PC-9 (cell line): Measurements from ENCODE around the gene CCDC54. TPM values are rescaled to one million over a fixed set of nuclear protein-coding genes. Genes with fewer than 3 reads are reported as not detected.

Source experiments
- BruUV-seq: library from RNA; stranded (reverse); fragments of 400-500 nt; replicated peaks from 2 replicates; lab custom pipeline; 2021; lab: Mats Ljungman, UMichigan
- CTCF ChIA-PET: fragments of 300-600 bp; sonication (Branson Sonifier 250); formaldehyde crosslinking; loops from one replicate; lab custom pipeline; 2022; ENCODE audit warnings: antibody characterized with exemption; lab: Charles Lee
- POLR2A ChIA-PET: fragments of 300-600 bp; sonication (Branson Sonifier 250); formaldehyde crosslinking; loops from one replicate; lab custom pipeline; 2022; ENCODE audit warnings: antibody characterized with exemption; ENCODE audit not compliant: unreplicated experiment; lab: Charles Lee
- DNase-seq, 2 experiments: peaks; one replicate each; pipeline versions ENCODE4 v3.0.0 to v3.0.0-alpha.2; 2015 to 2022; ENCODE audit warnings: mixed read lengths in 1 of 2
- H2AFZ ChIP-seq: fragments of 200-600 bp; sonication (generic); 2 replicates; pipeline ENCODE4 v1.8.1; 2017; ENCODE audit warnings: antibody characterized with exemption
- H3F3A ChIP-seq: fragments of 200-600 bp; sonication (generic); 2 replicates; pipeline ENCODE4 v1.8.1; 2017; ENCODE audit warnings: antibody characterized with exemption, mild to moderate bottlenecking, low read depth; ENCODE audit not compliant: insufficient read depth
- H3K27ac ChIP-seq: fragments of 200-600 bp; sonication (generic); 2 replicates; pipeline ENCODE4 v1.6.1; 2016; ENCODE audit warnings: mixed run types
- H3K27me3 ChIP-seq: fragments of 200-600 bp; sonication (generic); 2 replicates; pipeline ENCODE4 v1.6.1; 2016; ENCODE audit warnings: low read depth, mixed run types; ENCODE audit not compliant: insufficient read depth
- H3K36me3 ChIP-seq: fragments of 200-600 bp; sonication (generic); 2 replicates; pipeline ENCODE4 v1.6.1; 2016; ENCODE audit warnings: low read depth, mixed run types
- H3K4me1 ChIP-seq: fragments of 200-600 bp; sonication (generic); replicated peaks from 2 replicates; pipeline ENCODE4 v1.6.1; 2016; ENCODE audit warnings: mixed run types; ENCODE audit not compliant: insufficient read depth
- H3K4me2 ChIP-seq: fragments of 200-600 bp; sonication (generic); 2 replicates; pipeline ENCODE4 v1.6.1; 2017; ENCODE audit warnings: mixed run types
- H3K4me3 ChIP-seq: fragments of 200-600 bp; sonication (generic); 2 replicates; pipeline ENCODE4 v1.6.1; 2016; ENCODE audit warnings: mixed run types
- H3K79me2 ChIP-seq: fragments of 200-600 bp; sonication (generic); 2 replicates; pipeline ENCODE4 v1.6.1; 2017; ENCODE audit warnings: low read depth, mixed run types
- H3K9me2 ChIP-seq: fragments of 200-600 bp; sonication (generic); 2 replicates; pipeline ENCODE4 v1.8.1; 2017; ENCODE audit warnings: mild to moderate bottlenecking; ENCODE audit not compliant: insufficient read depth
- H3K9me3 ChIP-seq: fragments of 200-600 bp; sonication (generic); 2 replicates; pipeline ENCODE4 v1.8.1; 2016; ENCODE audit warnings: low read depth; ENCODE audit not compliant: insufficient read depth
- H4K20me1 ChIP-seq: fragments of 200-600 bp; sonication (generic); 2 replicates; pipeline ENCODE4 v1.8.1; 2017; ENCODE audit not compliant: insufficient read depth
- CTCF ChIP-seq: fragments of 200-600 bp; sonication (generic); conservative IDR thresholded peaks from 2 replicates; pipeline ENCODE4 v1.6.1; 2017; ENCODE audit warnings: mixed run types, antibody characterized with exemption, mild to moderate bottlenecking, moderate library complexity
- EZH2 ChIP-seq: fragments of 200-600 bp; sonication (generic); IDR thresholded peaks from 2 replicates; pipeline ENCODE4 v1.8.0; 2017; ENCODE audit warnings: antibody characterized with exemption, low read depth
- intact Hi-C: fragments of 100-400 bp; cut with micrococcal nuclease; formaldehyde crosslinking; loops from one replicate; pipeline ENCODE4 v1.10.0; 2022; ENCODE audit not compliant: unreplicated experiment
- total RNA-seq: library from RNA; stranded (reverse); gene quantifications from 2 replicates; pipeline ENCODE4 v1.2.3, GENCODE V29; 2021

The CCDC54 gene
- total RNA-seq, 1 experiment from 2014 or later, result not detected

GRCh38 chr3:107344722-107345121 lies 32.5 kb upstream of the CCDC54 start:
- no peaks in the 10 kb centered on the region for H3K4me1 ChIP-seq
- H2AFZ ChIP-seq, result no peak overlapping the region
- H3F3A ChIP-seq, result no peaks in the 10 kb centered on the region
- no peaks in the 10 kb centered on the region for H4K20me1 ChIP-seq
- ChIA-PET POLR2A (no interaction called here), CTCF (no interaction called here)
- no peak overlapping the region for H3K4me2 ChIP-seq
- H3K27ac ChIP-seq, result no peak overlapping the region
- H3K36me3 ChIP-seq, result no peaks in the 10 kb centered on the region
- no peaks in the 10 kb centered on the region for H3K9me3 ChIP-seq
- H3K9me2 ChIP-seq, result no peaks in the 10 kb centered on the region
- no peak for TF ChIP-seq EZH2
- no peak for TF ChIP-seq CTCF
- no peak for DNase-seq
- no peaks in the 10 kb centered on the region for H3K27me3 ChIP-seq
- no peaks in the 10 kb centered on the region for H3K79me2 ChIP-seq
- intact Hi-C loops, result no loop called here
- no peak overlapping the region for H3K4me3 ChIP-seq
- BruUV-seq, result no TSS peak

GRCh38 chr3:107345822-107346405 lies 31.3 kb upstream of the CCDC54 start:
- Histone ChIP-seq H3K27ac (no peak overlapping the region), H3F3A (no peaks in the 10 kb centered on the region), H3K9me3 (no peaks in the 10 kb centered on the region), H3K4me3 (no peak overlapping the region), H3K9me2 (no peaks in the 10 kb centered on the region), H2AFZ (no peak overlapping the region), H3K4me1 (no peaks in the 10 kb centered on the region), H3K79me2 (no peaks in the 10 kb centered on the region), H4K20me1 (no peaks in the 10 kb centered on the region), H3K27me3 (no peaks in the 10 kb centered on the region), H3K36me3 (no peaks in the 10 kb centered on the region), H3K4me2 (no peak overlapping the region)
- BruUV-seq, result no TSS peak
- CTCF ChIA-PET, result no interaction called here
- TF ChIP-seq CTCF (no peak), EZH2 (no peak)
- POLR2A ChIA-PET, result no interaction called here
- no peak for DNase-seq
- intact Hi-C loops, result no loop called here

GRCh38 chr3:107346564-107346963 lies 30.7 kb upstream of the CCDC54 start:
- TF ChIP-seq CTCF (no peak), EZH2 (no peak)
- H3K36me3 ChIP-seq, result no peaks in the 10 kb centered on the region
- no peak overlapping the region for H2AFZ ChIP-seq
- ChIA-PET POLR2A (no interaction called here), CTCF (no interaction called here)
- DNase-seq, result no peak
- no peaks in the 10 kb centered on the region for H3K9me3 ChIP-seq
- H4K20me1 ChIP-seq, result no peaks in the 10 kb centered on the region
- no peaks in the 10 kb centered on the region for H3K79me2 ChIP-seq
- intact Hi-C loops, result no loop called here
- no peak overlapping the region for H3K4me3 ChIP-seq
- H3K4me1 ChIP-seq, result no peaks in the 10 kb centered on the region
- H3K4me2 ChIP-seq, result no peak overlapping the region
- H3K9me2 ChIP-seq, result no peaks in the 10 kb centered on the region
- H3K27ac ChIP-seq, result no peak overlapping the region
- H3F3A ChIP-seq, result no peaks in the 10 kb centered on the region
- BruUV-seq, result no TSS peak
- no peaks in the 10 kb centered on the region for H3K27me3 ChIP-seq
